Measurements from ENCODE around the gene CDC42EP2. TPM values are rescaled to one million over a fixed set of nuclear protein-coding genes. Genes with fewer than 3 reads are reported as not detected.

CDC42EP2 gene
- total and polyA plus RNA-seq, 2 of the 13 experiments (the other 11 are each of a cell fraction or from before 2014, with no cell fraction given), result 2.3 to 7.1 TPM

- TF ChIP-seq UBTF (CRISPR knock-in tag; IDR thresholded peaks at IDR 0.05) (no peak), ZNF589 (CRISPR knock-in tag; conservative IDR thresholded peaks at IDR 0.05) (no peak), NR3C1 (CRISPR knock-in tag; IDR thresholded peaks at IDR 0.05) (no peak), MXD1 (CRISPR knock-in tag; IDR thresholded peaks at IDR 0.05) (peak; percentile 33; the same call in 1 of the 2 replicates), RELA (CRISPR knock-in tag; IDR thresholded peaks at IDR 0.05) (no peak), ZNF354B (CRISPR knock-in tag; IDR thresholded peaks at IDR 0.05) (no peak), ZNF782 (CRISPR knock-in tag; IDR thresholded peaks at IDR 0.05; ENCODE audit: borderline replicate concordance) (peak; percentile 76; the same call in 1 of the 2 replicates), SOX5 (CRISPR knock-in tag; IDR thresholded peaks at IDR 0.05; ENCODE audit: borderline replicate concordance) (no peak), YEATS2 (CRISPR knock-in tag; IDR thresholded peaks at IDR 0.05; ENCODE audit: borderline replicate concordance) (no peak), HDAC1 (CRISPR knock-in tag; IDR thresholded peaks at IDR 0.05) (no peak), ESRRA (CRISPR knock-in tag; IDR thresholded peaks at IDR 0.05; ENCODE audit: low read depth) (peak; percentile 50; the same call in 1 of the 2 replicates), AHR (CRISPR knock-in tag; IDR thresholded peaks at IDR 0.05) (no peak)
- TF ChIP-seq, protein P1, sequence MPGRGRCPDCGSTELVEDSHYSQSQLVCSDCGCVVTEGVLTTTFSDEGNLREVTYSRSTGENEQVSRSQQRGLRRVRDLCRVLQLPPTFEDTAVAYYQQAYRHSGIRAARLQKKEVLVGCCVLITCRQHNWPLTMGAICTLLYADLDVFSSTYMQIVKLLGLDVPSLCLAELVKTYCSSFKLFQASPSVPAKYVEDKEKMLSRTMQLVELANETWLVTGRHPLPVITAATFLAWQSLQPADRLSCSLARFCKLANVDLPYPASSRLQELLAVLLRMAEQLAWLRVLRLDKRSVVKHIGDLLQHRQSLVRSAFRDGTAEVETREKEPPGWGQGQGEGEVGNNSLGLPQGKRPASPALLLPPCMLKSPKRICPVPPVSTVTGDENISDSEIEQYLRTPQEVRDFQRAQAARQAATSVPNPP (CRISPR knock-in tag; IDR thresholded peaks at IDR 0.05), result no peak
- TF ChIP-seq, protein P2, sequence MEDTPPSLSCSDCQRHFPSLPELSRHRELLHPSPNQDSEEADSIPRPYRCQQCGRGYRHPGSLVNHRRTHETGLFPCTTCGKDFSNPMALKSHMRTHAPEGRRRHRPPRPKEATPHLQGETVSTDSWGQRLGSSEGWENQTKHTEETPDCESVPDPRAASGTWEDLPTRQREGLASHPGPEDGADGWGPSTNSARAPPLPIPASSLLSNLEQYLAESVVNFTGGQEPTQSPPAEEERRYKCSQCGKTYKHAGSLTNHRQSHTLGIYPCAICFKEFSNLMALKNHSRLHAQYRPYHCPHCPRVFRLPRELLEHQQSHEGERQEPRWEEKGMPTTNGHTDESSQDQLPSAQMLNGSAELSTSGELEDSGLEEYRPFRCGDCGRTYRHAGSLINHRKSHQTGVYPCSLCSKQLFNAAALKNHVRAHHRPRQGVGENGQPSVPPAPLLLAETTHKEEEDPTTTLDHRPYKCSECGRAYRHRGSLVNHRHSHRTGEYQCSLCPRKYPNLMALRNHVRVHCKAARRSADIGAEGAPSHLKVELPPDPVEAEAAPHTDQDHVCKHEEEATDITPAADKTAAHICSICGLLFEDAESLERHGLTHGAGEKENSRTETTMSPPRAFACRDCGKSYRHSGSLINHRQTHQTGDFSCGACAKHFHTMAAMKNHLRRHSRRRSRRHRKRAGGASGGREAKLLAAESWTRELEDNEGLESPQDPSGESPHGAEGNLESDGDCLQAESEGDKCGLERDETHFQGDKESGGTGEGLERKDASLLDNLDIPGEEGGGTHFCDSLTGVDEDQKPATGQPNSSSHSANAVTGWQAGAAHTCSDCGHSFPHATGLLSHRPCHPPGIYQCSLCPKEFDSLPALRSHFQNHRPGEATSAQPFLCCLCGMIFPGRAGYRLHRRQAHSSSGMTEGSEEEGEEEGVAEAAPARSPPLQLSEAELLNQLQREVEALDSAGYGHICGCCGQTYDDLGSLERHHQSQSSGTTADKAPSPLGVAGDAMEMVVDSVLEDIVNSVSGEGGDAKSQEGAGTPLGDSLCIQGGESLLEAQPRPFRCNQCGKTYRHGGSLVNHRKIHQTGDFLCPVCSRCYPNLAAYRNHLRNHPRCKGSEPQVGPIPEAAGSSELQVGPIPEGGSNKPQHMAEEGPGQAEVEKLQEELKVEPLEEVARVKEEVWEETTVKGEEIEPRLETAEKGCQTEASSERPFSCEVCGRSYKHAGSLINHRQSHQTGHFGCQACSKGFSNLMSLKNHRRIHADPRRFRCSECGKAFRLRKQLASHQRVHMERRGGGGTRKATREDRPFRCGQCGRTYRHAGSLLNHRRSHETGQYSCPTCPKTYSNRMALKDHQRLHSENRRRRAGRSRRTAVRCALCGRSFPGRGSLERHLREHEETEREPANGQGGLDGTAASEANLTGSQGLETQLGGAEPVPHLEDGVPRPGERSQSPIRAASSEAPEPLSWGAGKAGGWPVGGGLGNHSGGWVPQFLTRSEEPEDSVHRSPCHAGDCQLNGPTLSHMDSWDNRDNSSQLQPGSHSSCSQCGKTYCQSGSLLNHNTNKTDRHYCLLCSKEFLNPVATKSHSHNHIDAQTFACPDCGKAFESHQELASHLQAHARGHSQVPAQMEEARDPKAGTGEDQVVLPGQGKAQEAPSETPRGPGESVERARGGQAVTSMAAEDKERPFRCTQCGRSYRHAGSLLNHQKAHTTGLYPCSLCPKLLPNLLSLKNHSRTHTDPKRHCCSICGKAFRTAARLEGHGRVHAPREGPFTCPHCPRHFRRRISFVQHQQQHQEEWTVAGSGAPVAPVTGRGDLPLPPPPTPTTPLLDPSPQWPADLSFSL (CRISPR knock-in tag; IDR thresholded peaks at IDR 0.05), result no peak
- TF ChIP-seq, protein P3, sequence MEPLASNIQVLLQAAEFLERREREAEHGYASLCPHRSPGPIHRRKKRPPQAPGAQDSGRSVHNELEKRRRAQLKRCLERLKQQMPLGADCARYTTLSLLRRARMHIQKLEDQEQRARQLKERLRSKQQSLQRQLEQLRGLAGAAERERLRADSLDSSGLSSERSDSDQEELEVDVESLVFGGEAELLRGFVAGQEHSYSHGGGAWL (CRISPR knock-in tag; IDR thresholded peaks at IDR 0.05), result no peak
- TF ChIP-seq, protein P4, sequence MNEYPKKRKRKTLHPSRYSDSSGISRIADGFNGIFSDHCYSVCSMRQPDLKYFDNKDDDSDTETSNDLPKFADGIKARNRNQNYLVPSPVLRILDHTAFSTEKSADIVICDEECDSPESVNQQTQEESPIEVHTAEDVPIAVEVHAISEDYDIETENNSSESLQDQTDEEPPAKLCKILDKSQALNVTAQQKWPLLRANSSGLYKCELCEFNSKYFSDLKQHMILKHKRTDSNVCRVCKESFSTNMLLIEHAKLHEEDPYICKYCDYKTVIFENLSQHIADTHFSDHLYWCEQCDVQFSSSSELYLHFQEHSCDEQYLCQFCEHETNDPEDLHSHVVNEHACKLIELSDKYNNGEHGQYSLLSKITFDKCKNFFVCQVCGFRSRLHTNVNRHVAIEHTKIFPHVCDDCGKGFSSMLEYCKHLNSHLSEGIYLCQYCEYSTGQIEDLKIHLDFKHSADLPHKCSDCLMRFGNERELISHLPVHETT (CRISPR knock-in tag; conservative IDR thresholded peaks at IDR 0.05), result no peak
These were observed 13.0 kb upstream of the CDC42EP2 start (continued) for GRCh38 chr11:65301491-65302329.
